Testis (tissue), 3 donors: Measurements from ENCODE around the gene GRM2. TPM values are rescaled to one million over a fixed set of nuclear protein-coding genes. Genes with fewer than 3 reads are reported as not detected.

Experiments
- DNase-seq: peaks from one replicate; pipeline ENCODE4 v3.0.0-alpha.2; 2019
- H3K27ac ChIP-seq, 2 donors: fragments of 200-600 bp; sonication (generic); one replicate each; pipeline ENCODE4 v1.5.1; 2019
- H3K27me3 ChIP-seq: fragments of 200-600 bp; sonication (generic); one replicate; pipeline ENCODE4 v1.5.1; 2019
- H3K36me3 ChIP-seq: fragments of 200-600 bp; sonication (generic); one replicate; pipeline ENCODE4 v1.5.1; 2017; ENCODE audit warnings: low read depth; ENCODE audit errors: missing control alignments
- H3K4me1 ChIP-seq: fragments of 200-600 bp; sonication (generic); one replicate; pipeline ENCODE4 v1.5.1; 2019
- H3K4me3 ChIP-seq, 2 donors: fragments of 200-600 bp; sonication (generic); one replicate each; pipeline ENCODE4 v1.5.1; 2017 to 2019
- H3K9me3 ChIP-seq: fragments of 200-600 bp; sonication (generic); one replicate; pipeline ENCODE4 v1.5.1; 2017
- CTCF ChIP-seq, 3 experiments: fragments of 450-650 bp in 2 of 3; fragments of 200-600 bp in 1 of 3; sonication (generic) in 1 of 3; IDR thresholded peaks; one replicate each; pipeline ENCODE4 v1.5.1; 2016 to 2019; ENCODE audit warnings: antibody characterized with exemption in 3 of 3, mild to moderate bottlenecking in 2 of 3, moderate library complexity in 1 of 3
- POLR2A ChIP-seq: fragments of 450-650 bp; IDR thresholded peaks from one replicate; pipeline ENCODE4 v1.6.1; 2017; ENCODE audit warnings: antibody characterized with exemption, mild to moderate bottlenecking, moderate library complexity
- WGBS, 2 donors: methylation state at CpG; one replicate each; pipeline ENCODE4 v1.1.5; 2018; 5-methylcytosine and 5-hydroxymethylcytosine counted together
- intact Hi-C: fragments of 100-400 bp; cut with DNase I; formaldehyde crosslinking; loops from one replicate; pipeline ENCODE4 v1.15.1; 2023; ENCODE audit warnings: low total_unique reads
- polyA plus RNA-seq: library from polyadenylated mRNA; stranded (reverse); fragments of 350-450 nt; fragmentation: Illumina TruSeq; extraction: RNeasy Lipid Tissue Mini Kit (QIAGEN cat#74804); gene quantifications from one replicate; pipeline ENCODE4 v1.2.3, GENCODE V29; 2014; ENCODE audit warnings: low read depth, low replicate concordance; ENCODE audit not compliant: insufficient read depth
- total RNA-seq, 2 donors: library from RNA; depleted of rRNA; stranded (reverse); fragments of >200 nt; gene quantifications; one replicate each; pipeline ENCODE4 v1.2.3, GENCODE V29; 2016

Gene GRM2
- total and polyA plus RNA-seq, 3 donors from 2014 or later, result 10.7 to 34.7 (median 16.9) TPM

- peak; percentile 73 for DNase-seq
- H3K36me3 ChIP-seq, result no peaks in the 10 kb centered on the region
- H3K4me1 ChIP-seq, result peaks cover 41% of the 10 kb centered on the region
- H3K9me3 ChIP-seq, result no peaks in the 10 kb centered on the region
- WGBS, 2 donors, result 60 to 73% methylated on average over 3 of the region's 3 CpGs
- H3K27ac ChIP-seq, result no peak overlapping the region
- intact Hi-C loops, result no loop called here
- TF ChIP-seq POLR2A, result no peak
- TF ChIP-seq CTCF (IDR thresholded peaks at IDR 0.05), result no peak
- H3K4me3 ChIP-seq, result no peak overlapping the region
- no peaks in the 10 kb centered on the region for H3K27me3 ChIP-seq
Measured at GRCh38 chr3:51691949-51692348, 14.9 kb upstream of the GRM2 start.

GRCh38 chr3:51692980-51693395 is 13.9 kb upstream of the GRM2 start:
- Histone ChIP-seq H3K27me3 (no peaks in the 10 kb centered on the region), H3K9me3 (no peaks in the 10 kb centered on the region), H3K4me3 (no peak overlapping the region), H3K27ac (peak overlapping the region; percentile 13 to 14), H3K36me3 (no peaks in the 10 kb centered on the region), H3K4me1 (peaks cover 31% of the 10 kb centered on the region)
- TF ChIP-seq POLR2A, result no peak
- no peak for TF ChIP-seq CTCF (IDR thresholded peaks at IDR 0.05)
- 70 to 88% methylated on average over 6 to 8 of the region's 8 CpGs for WGBS, 2 donors
- intact Hi-C loops, result no loop called here
- DNase-seq, result no peak

- intact Hi-C loops, result no loop called here
- no peak for DNase-seq
- Histone ChIP-seq H3K4me3 (no peak overlapping the region), H3K4me1 (peaks cover 23% of the 10 kb centered on the region), H3K9me3 (no peaks in the 10 kb centered on the region), H3K27ac (no peak overlapping the region), H3K27me3 (no peaks in the 10 kb centered on the region), H3K36me3 (no peaks in the 10 kb centered on the region)
- 92% methylated on average over 10 of the region's 10 CpGs for WGBS, 2 donors
- TF ChIP-seq CTCF (IDR thresholded peaks at IDR 0.05), result no peak
- TF ChIP-seq POLR2A, result no peak
Measured at GRCh38 chr3:51696954-51697353, 9.9 kb upstream of the GRM2 start.

- H3K27ac ChIP-seq, result no peak overlapping the region
- no peaks in the 10 kb centered on the region for H3K9me3 ChIP-seq
- 93 to 95% methylated on average over 6 of the region's 6 CpGs for WGBS, 2 donors
- H3K36me3 ChIP-seq, result no peaks in the 10 kb centered on the region
- intact Hi-C loops, result no loop called here
- H3K27me3 ChIP-seq, result no peaks in the 10 kb centered on the region
- TF ChIP-seq CTCF (IDR thresholded peaks at IDR 0.05) (no peak), POLR2A (no peak)
- peaks cover 19% of the 10 kb centered on the region for H3K4me1 ChIP-seq
- H3K4me3 ChIP-seq, result no peak overlapping the region
- DNase-seq, result no peak
Measured at GRCh38 chr3:51698209-51698608, 8.7 kb upstream of the GRM2 start.

GRCh38 chr3:51700403-51700802 is 6.5 kb upstream of the GRM2 start:
- no peak overlapping the region for H3K4me3 ChIP-seq
- no peaks in the 10 kb centered on the region for H3K36me3 ChIP-seq
- no peaks in the 10 kb centered on the region for H3K27me3 ChIP-seq
- DNase-seq, result no peak
- intact Hi-C loops, result no loop called here
- no peak overlapping the region for H3K27ac ChIP-seq
- 69 to 83% methylated on average over 2 of the region's 2 CpGs for WGBS, 2 donors
- TF ChIP-seq POLR2A (no peak), CTCF (IDR thresholded peaks at IDR 0.05) (no peak)
- peaks cover 19% of the 10 kb centered on the region for H3K4me1 ChIP-seq
- no peaks in the 10 kb centered on the region for H3K9me3 ChIP-seq
